Right lobe of liver (tissue), 4 donors: Measurements from ENCODE around the gene TPRN.

ENCODE experiments used
- CTCF ChIP-seq, 4 donors: fragments of 200-600 bp in 3 of 4; fragments of 450-650 bp in 1 of 4; IDR thresholded peaks; one replicate each; pipeline versions ENCODE4 v1.5.1 to v1.8.0; 2016 to 2022; ENCODE audit warnings: antibody characterized with exemption in 4 of 4, mild to moderate bottlenecking in 2 of 4
- POLR2A ChIP-seq: fragments of 450-650 bp; IDR thresholded peaks from one replicate; pipeline ENCODE4 v1.6.1; 2017; ENCODE audit warnings: antibody characterized with exemption, mild to moderate bottlenecking
- donor health status: DM: no; HTN: no; CAD: no.
- donor health status: DM: no; HTN: no; CAD: no.
- donor health status: DM: no; HTN: yes; CAD: no.

GRCh38 chr9:137237759-137238726, 37.5 kb upstream of the TPRN start:
- TF ChIP-seq CTCF (IDR thresholded peaks at IDR 0.05) (no peak), POLR2A (no peak)
